ENCODE data around the gene ZNF398. TPM values are rescaled to one million over a fixed set of nuclear protein-coding genes. Genes with fewer than 3 reads are reported as not detected.

ZNF398 gene
- 10 to 100 TPM; 12.1 to 13.7 TPM for total RNA-seq

GRCh38 chr7:149147072-149147751, at the start of gene ZNF398:
Gene ZNF398 (plus strand): TSS chr7:149147453. CDS start chr7:149147743, 290 bp downstream.
- Mint-ChIP-seq H3K27ac (peak within 1 kb of the TSS; percentile 90), H3K36me3 (ENCODE audit: low read depth) (peaks cover 15% of the 10 kb centered on the region), H3K27me3 (no peaks in the 10 kb centered on the region), H3K4me1 (peaks cover 35% of the 10 kb centered on the region), H3K9me3 (no peaks in the 10 kb centered on the region), H3K4me3 (peak within 1 kb of the TSS; percentile 85)
- peak; percentile 79 for DNase-seq
- CTCF ChIA-PET, result interaction anchor here (0.6 to 4.6 kb wide), 29 partner anchors 9 to 479 kb away, joined by 3 to 49 read pairs (median 5); partner anchors contain the start of genes ZNF212, ZNF282, ZNF425 and ZNF783
- POLR2A ChIA-PET, result interaction anchor here (0.6 to 3.9 kb wide), 25 partner anchors 8 to 449 kb away, joined by 3 to 83 read pairs (median 4); partner anchors contain the start of genes EZH2, PDIA4, ZNF282 and ZNF425

- ChIA-PET POLR2A (interaction anchor here (0.7 kb wide), 1 partner anchor 27 kb away, joined by 3 read pairs; the partner anchor contains the start of gene ZNF425), CTCF (no interaction called here)
- Mint-ChIP-seq H3K36me3 (ENCODE audit: low read depth) (no peaks in the 10 kb centered on the region), H3K9me3 (no peaks in the 10 kb centered on the region), H3K27me3 (no peaks in the 10 kb centered on the region), H3K4me1 (no peaks in the 10 kb centered on the region), H3K4me3 (no peak overlapping the region), H3K27ac (no peak overlapping the region)
- no peak for DNase-seq
Measured at GRCh38 chr7:149099058-149099457, 48.2 kb upstream of the ZNF398 start.

- no peaks in the 10 kb centered on the region for H3K27me3 Mint-ChIP-seq
- no peaks in the 10 kb centered on the region for H3K36me3 Mint-ChIP-seq (ENCODE audit: low read depth)
- no peaks in the 10 kb centered on the region for H3K9me3 Mint-ChIP-seq
- H3K4me1 Mint-ChIP-seq, result no peaks in the 10 kb centered on the region
- POLR2A ChIA-PET, result interaction anchor here (1.6 kb wide), 1 partner anchor 26 kb away, joined by 5 read pairs; the partner anchor contains the start of gene ZNF425
- CTCF ChIA-PET, result no interaction called here
- no peak for DNase-seq
- no peak overlapping the region for H3K27ac Mint-ChIP-seq
- no peak overlapping the region for H3K4me3 Mint-ChIP-seq
Measured at GRCh38 chr7:149100821-149101220, 46.4 kb upstream of the ZNF398 start.

- H3K36me3 Mint-ChIP-seq (ENCODE audit: low read depth), result no peaks in the 10 kb centered on the region
- H3K4me1 Mint-ChIP-seq, result no peaks in the 10 kb centered on the region
- no peak overlapping the region for H3K4me3 Mint-ChIP-seq
- ChIA-PET CTCF (no interaction called here), POLR2A (no interaction called here)
- no peaks in the 10 kb centered on the region for H3K9me3 Mint-ChIP-seq
- DNase-seq, result no peak
- H3K27ac Mint-ChIP-seq, result no peak overlapping the region
- H3K27me3 Mint-ChIP-seq, result no peaks in the 10 kb centered on the region
Measured at GRCh38 chr7:149102666-149103065, 44.6 kb upstream of the ZNF398 start.

- no peaks in the 10 kb centered on the region for H3K9me3 Mint-ChIP-seq
- CTCF ChIA-PET, result no interaction called here
- POLR2A ChIA-PET, result no interaction called here
- H3K27me3 Mint-ChIP-seq, result no peaks in the 10 kb centered on the region
- no peak overlapping the region for H3K27ac Mint-ChIP-seq
- H3K4me3 Mint-ChIP-seq, result no peak overlapping the region
- no peak for DNase-seq
- no peaks in the 10 kb centered on the region for H3K36me3 Mint-ChIP-seq (ENCODE audit: low read depth)
- H3K4me1 Mint-ChIP-seq, result no peaks in the 10 kb centered on the region
Measured at GRCh38 chr7:149103424-149103823, 43.8 kb upstream of the ZNF398 start.

- Mint-ChIP-seq H3K27me3 (no peaks in the 10 kb centered on the region), H3K9me3 (no peaks in the 10 kb centered on the region)
- CTCF ChIA-PET, result interaction anchor here (0.6 kb wide), 1 partner anchor 12 kb away, joined by 3 read pairs; no protein-coding TSS in a partner anchor
Measured at GRCh38 chr7:149104214-149104613, 43.0 kb upstream of the ZNF398 start.

GRCh38 chr7:149104749-149105148, 42.5 kb upstream of the ZNF398 start:
- Mint-ChIP-seq H3K36me3 (ENCODE audit: low read depth) (no peaks in the 10 kb centered on the region), H3K27me3 (no peaks in the 10 kb centered on the region), H3K27ac (no peak overlapping the region), H3K4me3 (no peak overlapping the region), H3K9me3 (no peaks in the 10 kb centered on the region), H3K4me1 (no peaks in the 10 kb centered on the region)
- ChIA-PET POLR2A (interaction anchor here (1.0 kb wide), 1 partner anchor 22 kb away, joined by 3 read pairs; the partner anchor contains the start of gene ZNF425), CTCF (interaction anchor here (0.6 kb wide), 1 partner anchor 13 kb away, joined by 3 read pairs; no protein-coding TSS in a partner anchor)
- no peak for DNase-seq

More at GRCh38 chr7:149104214-149104613, 43.0 kb upstream of the ZNF398 start:
- no peak overlapping the region for H3K4me3 Mint-ChIP-seq
- H3K36me3 Mint-ChIP-seq (ENCODE audit: low read depth), result no peaks in the 10 kb centered on the region
- POLR2A ChIA-PET, result interaction anchor here (1.0 kb wide), 1 partner anchor 22 kb away, joined by 3 read pairs; the partner anchor contains the start of gene ZNF425
- no peaks in the 10 kb centered on the region for H3K4me1 Mint-ChIP-seq
- H3K27ac Mint-ChIP-seq, result no peak overlapping the region
- DNase-seq, result no peak

- POLR2A ChIA-PET, result no interaction called here
- no peak overlapping the region for H3K27ac Mint-ChIP-seq
- H3K27me3 Mint-ChIP-seq, result no peaks in the 10 kb centered on the region
- no peak overlapping the region for H3K4me3 Mint-ChIP-seq
- H3K9me3 Mint-ChIP-seq, result no peaks in the 10 kb centered on the region
- CTCF ChIA-PET, result no interaction called here
- no peaks in the 10 kb centered on the region for H3K36me3 Mint-ChIP-seq (ENCODE audit: low read depth)
- H3K4me1 Mint-ChIP-seq, result no peaks in the 10 kb centered on the region
- DNase-seq, result no peak
Measured at GRCh38 chr7:149109969-149110368, 37.3 kb upstream of the ZNF398 start.

GRCh38 chr7:149125189-149125862, 21.9 kb upstream of the ZNF398 start:
- Mint-ChIP-seq H3K4me3 (peak overlapping the region; percentile 100), H3K9me3 (no peaks in the 10 kb centered on the region), H3K27ac (peak overlapping the region; percentile 99), H3K27me3 (no peaks in the 10 kb centered on the region), H3K4me1 (peaks cover 24% of the 10 kb centered on the region), H3K36me3 (ENCODE audit: low read depth) (peaks cover 27% of the 10 kb centered on the region)
- POLR2A ChIA-PET, result interaction anchor here (0.6 to 4.8 kb wide), 22 partner anchors 10 to 427 kb away, joined by 3 to 83 read pairs (median 4); partner anchors contain the start of genes CUL1, PDIA4, ZNF282 and ZNF398
- no peak for DNase-seq
- CTCF ChIA-PET, result interaction anchor here (0.7 to 4.1 kb wide), 17 partner anchors 10 to 335 kb away, joined by 3 to 49 read pairs (median 4); partner anchors contain the start of genes ZNF282, ZNF398 and ZNF786

- DNase-seq, result peak; percentile 94
- Mint-ChIP-seq H3K27ac (peak within 1 kb of the TSS; percentile 99), H3K9me3 (peaks cover 7% of the 10 kb centered on the region), H3K4me1 (peaks cover 24% of the 10 kb centered on the region), H3K36me3 (ENCODE audit: low read depth) (peaks cover 35% of the 10 kb centered on the region), H3K4me3 (peak within 1 kb of the TSS; percentile 100), H3K27me3 (no peaks in the 10 kb centered on the region)
- CTCF ChIA-PET, result interaction anchor here (0.5 to 4.1 kb wide), 23 partner anchors 9 to 334 kb away, joined by 3 to 49 read pairs (median 3); partner anchors contain the start of genes ZNF282, ZNF398 and ZNF786
- POLR2A ChIA-PET, result interaction anchor here (0.6 to 4.8 kb wide), 28 partner anchors 10 to 428 kb away, joined by 3 to 83 read pairs (median 4); partner anchors contain the start of genes CUL1, PDIA4, ZNF282 and ZNF398
Measured at GRCh38 chr7:149125863-149126661, 21.2 kb upstream of the ZNF398 start, which contains the start of gene ZNF425. Gene ZNF425 (minus strand): TSS chr7:149126324. CDS start chr7:149126213, 111 bp downstream.

- no peaks in the 10 kb centered on the region for H3K27me3 Mint-ChIP-seq
- H3K36me3 Mint-ChIP-seq (ENCODE audit: low read depth), result peaks cover 42% of the 10 kb centered on the region
- H3K27ac Mint-ChIP-seq, result peak overlapping the region; percentile 99
- POLR2A ChIA-PET, result interaction anchor here (0.7 to 4.8 kb wide), 20 partner anchors 9 to 428 kb away, joined by 3 to 83 read pairs (median 5); partner anchors contain the start of genes CUL1, PDIA4, ZNF282 and ZNF398
- peaks cover 9% of the 10 kb centered on the region for H3K9me3 Mint-ChIP-seq
- peak; percentile 73 for DNase-seq
- H3K4me1 Mint-ChIP-seq, result peaks cover 24% of the 10 kb centered on the region
- H3K4me3 Mint-ChIP-seq, result peak overlapping the region; percentile 100
- CTCF ChIA-PET, result interaction anchor here (0.5 to 4.1 kb wide), 15 partner anchors 8 to 334 kb away, joined by 3 to 49 read pairs (median 4); partner anchors contain the start of genes ZNF282 and ZNF398
Measured at GRCh38 chr7:149126662-149127266, 20.5 kb upstream of the ZNF398 start.

Data from activated CD4-positive, alpha-beta memory T cell treated with anti-CD3 and anti-CD28 coated beads, Interleukin-2, amount 10 ng/mL, durations not matched to agents 7 days and 5 days (primary cell).